K562 (cell line): ENCODE results near the gene NR6A1. TPM values are rescaled to one million over a fixed set of nuclear protein-coding genes. Genes with fewer than 3 reads are reported as not detected.

Source experiments
- BCOR ChIP-seq: fragments of 450-650 bp; IDR thresholded peaks from 2 replicates; pipeline ENCODE4 v1.6.1; 2016
- CC2D1A ChIP-seq: fragments of 450-650 bp; IDR thresholded peaks from 2 replicates; pipeline ENCODE4 v1.6.1; 2017; ENCODE audit warnings: mild to moderate bottlenecking
- CHD2 ChIP-seq: IDR thresholded peaks from 2 replicates; pipeline ENCODE4 v1.6.1; 2011; ENCODE audit warnings: low read depth, low read length
- FOXK2 ChIP-seq, 2 experiments: fragments of 450-650 bp; IDR thresholded peaks in 1 of 2; conservative IDR thresholded peaks in 1 of 2; 2 replicates each; pipeline ENCODE4 v1.6.1; 2016; ENCODE audit warnings: low read depth in 2 of 2, mild to moderate bottlenecking in 1 of 2
- GTF3C2 ChIP-seq: IDR thresholded peaks from 3 replicates; pipeline ENCODE4 v1.6.1; 2011; ENCODE audit warnings: borderline replicate concordance, mild to moderate bottlenecking, moderate library complexity; ENCODE audit not compliant: insufficient read length; ENCODE audit errors: extremely low read depth
- HDGF ChIP-seq: fragments of 450-650 bp; IDR thresholded peaks from 2 replicates; pipeline ENCODE4 v1.6.1; 2016
- HMBOX1 ChIP-seq: sonication (generic); IDR thresholded peaks from 2 replicates; pipeline ENCODE4 v1.6.1; 2016
- LARP7 ChIP-seq: fragments of 450-650 bp; IDR thresholded peaks from 2 replicates; pipeline ENCODE4 v1.6.1; 2016
- MLLT1 ChIP-seq, 2 experiments: fragments of 450-650 bp; IDR thresholded peaks; 2 replicates each; pipeline ENCODE4 v1.6.1; 2016
- PHF8 ChIP-seq: fragments of 200-600 bp; sonication (generic); IDR thresholded peaks from 2 replicates; pipeline ENCODE4 v1.6.1; 2012; ENCODE audit warnings: mixed run types, mild to moderate bottlenecking, inconsistent platforms, low read length, moderate library complexity, borderline replicate concordance
- PRDM10 ChIP-seq: fragments of 450-650 bp; IDR thresholded peaks from 2 replicates; pipeline ENCODE4 v1.6.1; 2018; ENCODE audit not compliant: partially characterized antibody
- RBBP5 ChIP-seq: fragments of 200-600 bp; sonication (generic); IDR thresholded peaks from 2 replicates; pipeline ENCODE4 v1.6.1; 2012; ENCODE audit warnings: borderline replicate concordance, mild to moderate bottlenecking, low read length, control low read depth, inconsistent platforms; ENCODE audit not compliant: insufficient read depth, poor library complexity, severe bottlenecking
- RBFOX2 ChIP-seq: fragments of 200-400 bp; formaldehyde crosslinking; IDR thresholded peaks from 2 replicates; pipeline ENCODE4 v1.6.1; 2017; ENCODE audit warnings: low read depth, mild to moderate bottlenecking, low read length, moderate library complexity
- SAP30 ChIP-seq: fragments of 200-600 bp; sonication (generic); IDR thresholded peaks from 2 replicates; pipeline ENCODE4 v1.6.1; 2012; ENCODE audit warnings: borderline replicate concordance, low read depth, mild to moderate bottlenecking, moderate library complexity, low read length, control low read depth, inconsistent platforms; ENCODE audit not compliant: insufficient read depth, poor library complexity, severe bottlenecking
- TCF3 ChIP-seq: sonication (generic); formaldehyde crosslinking; IDR thresholded peaks from 2 replicates; pipeline ENCODE4 v1.4.0; 2020; ENCODE audit warnings: mild to moderate bottlenecking, missing genetic modification reagents
- ZFX ChIP-seq: sonication (generic); formaldehyde crosslinking; IDR thresholded peaks from 2 replicates; pipeline ENCODE4 v1.8.0; 2022; ENCODE audit warnings: mild to moderate bottlenecking, missing genetic modification reagents, moderate library complexity
- ZNF311 ChIP-seq: fragments of 250-450 bp; sonication (Bioruptor Pico); IDR thresholded peaks from 2 replicates; pipeline ENCODE4 v1.4.0; 2020; ENCODE audit warnings: mild to moderate bottlenecking, moderate library complexity
- polyA plus RNA-seq, 8 experiments: library from polyadenylated mRNA; depleted of rRNA in 4 of 8; stranded (reverse) in 5 of 8; unstranded in 3 of 8; fragments of >200 nt; fragmentation: Nextera tagmentation in 2 of 8; fragmentation: Illumina TruSeq in 1 of 8; extraction: Ambion mirVana in 2 of 8; extraction: Trizol in 1 of 8; gene quantifications; 2 replicates each; pipeline versions ENCODE4 v1.2.1 to v1.2.3, GENCODE V29; 2011 to 2014; ENCODE audit warnings: inconsistent platforms in 1 of 8, missing spikeins in 1 of 8
- total RNA-seq, 7 experiments: library from RNA; depleted of rRNA in 6 of 7; stranded (reverse); fragments of >200 nt in 6 of 7; fragmentation: Illumina TruSeq in 2 of 7; extraction: Trizol in 2 of 7; gene quantifications; 2 replicates each; pipeline versions ENCODE4 v1.2.1 to v1.2.3, GENCODE V29; 2011 to 2021; ENCODE audit warnings: low replicate concordance in 1 of 7

The NR6A1 gene
- total and polyA plus RNA-seq, 9 of the 15 experiments (the other 6 are each of a cell fraction or from before 2014, with no cell fraction given) = 9.7 to 55.4 (median 28.3) TPM

DNA sequence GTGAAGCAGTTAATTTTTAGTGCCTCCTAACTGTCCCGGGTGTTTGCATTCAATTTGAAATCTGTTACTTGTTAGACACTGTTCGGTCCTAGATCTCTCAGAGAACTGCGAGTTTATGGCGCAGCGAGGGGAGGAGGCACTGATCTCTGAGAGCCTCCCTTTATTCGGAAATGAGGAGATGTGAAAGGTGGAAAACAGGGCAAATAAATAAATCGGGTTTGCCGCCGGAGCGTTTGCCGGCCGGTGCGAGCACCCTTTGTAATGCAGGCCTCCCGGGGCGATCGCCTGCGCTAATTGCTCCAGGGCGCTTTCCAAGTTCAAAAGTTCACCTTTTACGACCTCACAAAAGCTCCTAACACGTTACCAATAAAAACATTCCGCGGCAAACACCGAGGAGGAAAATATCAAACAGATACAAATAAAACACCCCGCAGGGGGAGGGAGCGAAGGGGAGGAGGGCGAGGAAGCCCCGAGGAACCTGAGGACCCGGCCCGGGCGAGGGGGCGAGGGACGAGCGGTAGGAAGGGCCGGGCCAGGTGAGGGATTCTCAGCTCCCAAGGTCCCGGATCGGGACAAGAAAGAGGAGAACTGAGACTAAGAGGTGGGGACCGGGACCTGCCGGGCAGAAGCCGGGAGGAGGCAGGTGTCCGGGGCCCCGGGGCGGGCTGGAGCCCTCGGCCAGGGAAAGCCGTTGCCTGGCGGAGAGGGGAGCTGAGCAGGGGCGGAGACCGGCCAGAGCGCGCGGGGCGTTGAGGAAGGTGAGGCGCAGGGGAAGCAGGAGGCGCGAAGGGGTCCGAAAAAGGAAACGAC is 1.4 kb downstream of the NR6A1 start (continued):
- TF ChIP-seq FOXK2 (conservative IDR thresholded peaks at IDR 0.05 in 1 of 2, IDR thresholded peaks at IDR 0.05 in 1 of 2; ENCODE audit: low read depth in 2 of 2) (no peak), PRDM10 (peak; percentile 9), RBFOX2 (peak; percentile 25), PHF8 (peak; percentile 25; the same call in 1 of the 2 replicates), ZNF311 (CRISPR knock-in tag) (no peak), RBBP5 (peak; percentile 62), HMBOX1 (0 out of 2 replicates have a peak, but pooled peaks have one; percentile 49), LARP7 (0 out of 2 replicates have a peak, but pooled peaks have one; percentile 60), CHD2 (no peak), GTF3C2 (no peak), TCF3 (CRISPR knock-in tag) (no peak), CC2D1A (0 out of 2 replicates have a peak, but pooled peaks have one; percentile 32), ZFX (CRISPR knock-in tag) (peak; percentile 51), MLLT1 (IDR thresholded peaks at IDR 0.05) (peak in 1 of 2 experiments; percentile 70; a peak in 1 of 4 replicates), BCOR (0 out of 2 replicates have a peak, but pooled peaks have one; percentile 22), SAP30 (no peak), HDGF (0 out of 2 replicates have a peak, but pooled peaks have one; percentile 24)
